GM19240 (cell line): ENCODE results near the gene GSTM5.
"Not testable (repeated sequence)": the region's sequence is repeated elsewhere in the genome, so short reads cannot be mapped to it uniquely, and the experiment has no call there.

Source experiments
- DNase-seq: peaks from one replicate; pipeline ENCODE4 v3.0.0; 2011; ENCODE audit warnings: low spot score; ENCODE audit not compliant: insufficient read length

The GSTM5 gene

DNA sequence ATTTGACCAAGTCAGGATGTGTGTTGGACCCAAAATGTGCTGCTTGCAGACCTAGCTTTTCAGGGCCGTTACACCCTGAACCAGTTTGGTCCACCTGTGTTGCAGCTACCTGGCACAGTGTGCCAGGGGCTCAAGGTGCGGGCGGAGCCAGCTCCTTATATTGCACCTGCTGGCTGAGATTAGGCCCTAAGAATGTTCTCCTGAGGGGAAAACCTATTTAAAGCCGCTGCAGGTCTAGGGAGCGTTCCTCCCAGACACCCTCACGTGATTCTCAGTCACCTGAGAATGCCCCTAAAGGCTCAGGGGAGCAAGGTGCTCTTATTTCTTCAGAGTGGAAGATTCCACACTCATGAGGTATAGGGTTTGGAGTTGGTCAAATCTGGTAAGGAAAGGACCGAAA, 16.8 kb downstream of the GSTM5 start:
- DNase-seq, result no peak

GRCh38 chr1:109730666-109731065, 18.6 kb downstream of the GSTM5 start:
- no peak for DNase-seq

GRCh38 chr1:109732390-109732881, 20.4 kb downstream of the GSTM5 start:
- DNase-seq, result no peak

DNA sequence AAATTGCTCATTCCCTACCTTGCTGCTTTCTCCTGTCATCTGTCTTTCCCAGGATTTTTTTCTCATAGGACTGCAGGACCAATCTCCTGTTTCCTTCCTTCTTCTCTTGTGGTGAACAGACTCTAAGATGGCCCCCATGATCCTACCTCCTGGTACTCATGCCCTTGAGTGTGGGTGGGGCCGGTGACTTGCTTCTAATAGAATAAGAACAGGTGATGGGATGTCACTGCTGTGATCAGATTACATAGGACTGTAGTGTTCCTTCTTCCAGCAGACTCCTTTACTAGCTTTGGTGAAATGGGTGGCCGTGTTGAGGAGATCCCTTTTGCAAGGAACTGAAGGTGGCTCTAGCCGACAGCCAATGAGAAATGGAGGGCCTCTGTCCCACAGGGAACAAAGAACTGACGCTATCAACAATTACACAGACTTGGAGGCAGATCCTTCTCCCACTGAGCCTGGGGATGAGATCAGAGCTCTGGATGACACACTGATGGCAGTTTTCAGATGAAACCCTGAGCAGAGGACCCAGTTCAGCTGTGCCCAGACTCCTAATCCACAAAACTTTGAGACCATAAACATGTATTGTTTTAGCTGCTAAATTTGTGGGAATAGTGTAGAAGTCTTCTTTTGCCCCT, 21.3 kb downstream of the GSTM5 start:
- DNase-seq, result no peak

DNA sequence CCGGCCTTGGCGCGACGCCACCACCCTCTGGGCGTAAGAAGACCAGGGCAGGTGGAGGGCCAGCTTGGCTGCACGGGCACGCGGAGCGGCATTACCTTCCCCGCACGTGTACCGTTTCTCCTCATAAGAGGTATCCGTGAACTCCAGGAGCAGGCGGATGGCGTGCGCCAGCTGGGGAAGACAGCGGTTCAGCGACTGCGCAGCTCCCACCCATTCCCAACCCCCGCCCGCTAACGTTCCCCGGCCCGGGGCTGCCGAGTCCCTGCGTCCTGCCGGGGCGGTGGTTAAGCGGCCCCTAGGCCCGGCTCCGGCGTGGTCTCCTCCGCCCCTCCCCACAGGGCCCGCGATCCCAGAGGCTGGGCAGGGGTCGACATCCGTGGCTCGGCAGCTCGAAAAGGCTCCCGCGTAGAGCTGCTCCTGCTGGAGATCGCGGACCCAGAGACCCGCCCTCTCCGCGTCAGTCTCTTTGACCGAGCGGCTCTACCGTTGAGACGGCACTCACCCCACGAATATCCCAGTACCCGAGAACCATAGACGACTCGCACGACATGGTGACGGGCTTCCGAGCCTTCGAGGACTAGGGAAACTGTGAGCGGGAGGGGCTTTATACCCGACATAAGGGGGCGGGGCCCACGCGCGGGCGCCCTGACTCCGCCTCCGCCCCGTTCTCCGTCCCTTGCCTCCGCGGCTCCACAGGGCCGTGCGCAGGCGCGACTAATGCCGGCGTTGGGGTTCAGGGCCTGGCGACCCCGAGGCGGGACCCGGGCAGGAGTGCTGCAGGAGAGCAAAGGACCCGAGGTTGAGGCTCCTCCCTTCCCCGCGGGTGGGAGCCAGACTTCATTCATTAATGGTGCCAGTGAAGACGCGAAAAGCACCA, 27.9 kb downstream of the GSTM5 start:
- peak; percentile 78 for DNase-seq

DNA sequence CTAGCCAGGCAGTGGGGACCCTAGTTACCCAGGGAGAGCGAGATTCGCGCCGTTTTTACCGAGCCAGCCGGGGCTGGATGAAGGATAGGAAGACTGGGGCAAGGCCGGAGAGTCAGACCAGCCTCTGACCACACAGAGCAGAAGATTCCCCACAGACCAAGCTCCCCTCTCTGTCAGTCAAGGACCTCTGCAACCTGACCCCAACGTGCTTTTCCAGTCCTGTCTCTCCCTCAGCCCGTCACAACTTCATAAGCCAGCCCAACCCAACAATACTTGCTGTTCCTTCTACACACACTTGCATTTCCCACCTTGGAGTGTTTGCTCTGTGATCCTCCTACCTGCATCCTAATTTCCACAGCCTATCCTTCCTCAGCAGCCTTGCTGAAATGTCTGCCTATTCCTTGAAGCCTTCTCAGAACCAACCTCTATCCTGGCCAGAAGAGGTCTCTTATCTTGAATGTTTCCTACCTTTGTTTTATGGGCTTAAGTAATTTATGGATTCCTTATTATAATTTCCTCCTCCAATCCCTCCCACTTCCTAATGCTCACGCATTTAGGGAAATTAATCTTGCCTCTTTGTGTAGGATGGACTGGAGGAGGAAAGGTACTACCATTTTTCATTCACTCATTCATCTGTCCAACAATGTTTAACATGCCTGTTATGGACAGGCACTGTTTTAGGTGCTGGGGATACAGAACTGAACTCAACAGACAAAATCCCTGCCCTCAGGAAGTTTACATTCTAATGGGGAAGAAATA, 28.7 kb downstream of the GSTM5 start, which contains the start of gene GSTM3:
Gene GSTM3 (minus strand): TSS at position 424 of the 759 bp plus-strand sequence. CDS start 751 bp downstream, outside the sequence.
- DNase-seq, result no peak

DNA sequence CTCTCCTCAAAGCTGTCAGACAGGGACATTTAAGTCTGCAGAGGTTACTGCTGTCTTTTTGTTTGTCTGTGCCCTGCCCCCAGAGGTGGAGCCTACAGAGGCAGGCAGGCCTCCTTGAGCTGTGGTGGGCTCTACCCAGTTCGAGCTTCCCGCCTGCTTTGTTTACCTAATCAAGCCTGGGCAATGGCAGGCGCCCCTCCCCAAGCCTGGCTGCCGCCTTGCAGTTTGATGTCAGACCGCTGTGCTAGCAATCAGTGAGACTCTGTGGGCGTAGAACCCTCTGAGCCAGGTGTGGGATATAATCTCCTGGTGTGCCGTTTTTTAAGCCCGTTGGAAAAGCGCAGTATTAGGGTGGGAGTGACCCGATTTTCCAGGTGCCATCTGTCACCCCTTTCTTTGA, 36.3 kb downstream of the GSTM5 start:
- not testable (repeated sequence) for DNase-seq

- no peak for DNase-seq
Observed at GRCh38 chr1:109749221-109749620, 37.2 kb downstream of the GSTM5 start.

GRCh38 chr1:109750241-109750882, 38.3 kb downstream of the GSTM5 start:
- DNase-seq, result no peak

DNA sequence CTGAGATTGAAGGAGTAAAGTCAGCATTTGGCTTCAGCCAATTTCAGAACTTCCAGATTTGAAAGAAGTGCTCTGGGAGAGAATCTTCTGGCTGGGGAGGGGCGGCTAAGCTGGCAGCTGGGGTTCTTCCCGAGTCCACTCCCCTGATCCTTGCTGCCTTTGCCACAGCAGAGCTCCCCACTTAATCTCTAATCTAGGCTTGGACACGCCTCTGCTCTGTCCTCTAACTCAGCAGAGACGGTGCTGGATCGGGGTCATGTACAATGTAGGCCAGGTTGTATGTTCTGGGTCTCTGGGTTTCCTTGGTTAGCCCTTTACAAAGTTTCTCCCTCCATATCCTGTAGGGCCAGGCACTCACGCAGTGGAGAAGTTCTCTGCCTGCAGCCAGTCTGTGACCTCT, 38.9 kb downstream of the GSTM5 start:
- no peak for DNase-seq

DNA sequence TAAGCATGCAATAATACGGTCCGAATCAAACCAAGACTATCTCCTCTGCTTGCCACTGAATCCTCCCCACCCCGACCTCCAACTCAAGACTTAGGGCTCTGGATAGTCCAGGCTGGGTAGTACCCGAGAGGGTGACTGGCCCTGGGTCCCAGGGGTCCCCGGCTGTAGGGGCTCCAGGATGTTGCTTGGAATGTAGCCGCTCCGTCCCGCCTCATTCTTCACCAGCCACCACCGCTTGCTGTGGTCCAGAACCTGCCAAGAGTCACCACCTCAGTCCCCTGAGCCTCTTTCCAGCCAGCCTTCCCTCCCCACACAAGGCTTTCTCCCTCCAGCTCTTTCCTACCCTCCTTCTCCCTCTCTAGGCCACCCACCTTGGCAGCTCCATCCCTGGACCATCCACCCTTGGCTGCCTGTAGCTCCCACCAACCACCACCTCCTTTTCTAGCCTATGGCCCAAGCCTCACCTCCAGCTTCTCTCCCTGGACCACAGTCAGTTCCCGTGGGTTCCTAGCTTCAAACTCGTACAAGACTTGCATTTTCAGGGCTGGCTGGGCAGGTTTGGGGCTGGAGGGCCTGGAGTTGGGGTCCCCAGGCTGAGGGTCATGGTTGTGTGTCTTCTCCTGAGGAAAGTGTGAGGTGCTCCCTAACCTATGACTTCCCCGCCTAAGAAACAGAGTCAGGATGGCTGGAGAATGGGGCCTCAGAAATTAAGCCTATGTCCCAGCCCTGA, 39.6 kb downstream of the GSTM5 start:
- DNase-seq, result no peak

DNA sequence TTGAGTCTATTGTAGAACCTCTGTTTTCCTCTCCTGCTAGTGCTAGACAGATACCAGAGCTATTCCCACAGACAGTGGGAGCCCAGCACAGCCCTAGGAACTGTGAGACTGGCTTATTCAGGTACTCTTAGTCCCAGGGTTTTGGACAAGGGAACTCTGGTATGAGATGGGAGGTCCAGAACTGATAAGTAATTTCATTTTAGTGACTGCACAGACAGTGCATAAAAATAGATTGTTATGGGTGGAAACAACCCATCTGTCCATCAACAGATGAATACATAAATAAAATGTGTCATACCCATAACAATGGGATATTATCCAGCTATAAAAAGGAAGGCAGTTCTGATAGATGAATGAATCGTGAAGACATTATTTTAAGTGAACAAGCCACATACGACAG, 42.7 kb downstream of the GSTM5 start:
- no peak for DNase-seq

DNA sequence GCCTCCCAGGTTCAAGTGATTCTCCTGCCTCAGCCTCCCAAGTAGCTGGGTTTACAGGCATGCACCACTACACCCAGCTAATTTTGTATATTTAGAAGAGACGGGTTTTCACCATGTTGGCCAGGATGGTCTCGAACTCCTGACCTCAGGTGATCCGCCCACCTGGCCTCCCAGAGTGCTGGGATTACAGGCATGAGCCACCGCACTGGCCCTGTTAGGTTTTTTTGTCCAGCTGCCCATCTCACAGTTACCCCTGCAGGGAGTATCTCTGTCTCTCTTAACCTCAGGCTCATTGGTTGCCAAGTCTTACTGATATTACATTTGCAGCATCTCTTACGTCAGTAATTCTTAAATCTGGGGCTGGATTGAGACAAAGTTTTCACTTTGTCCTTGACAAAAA, 44.3 kb downstream of the GSTM5 start:
- DNase-seq, result not testable (repeated sequence)

GRCh38 chr1:109756848-109757521, 44.9 kb downstream of the GSTM5 start:
- DNase-seq, result no peak

- DNase-seq, result no peak
Observed at GRCh38 chr1:109757936-109758786, 46.1 kb downstream of the GSTM5 start.

- DNase-seq, result no peak
Observed at GRCh38 chr1:109759513-109760334, 47.7 kb downstream of the GSTM5 start.

DNA sequence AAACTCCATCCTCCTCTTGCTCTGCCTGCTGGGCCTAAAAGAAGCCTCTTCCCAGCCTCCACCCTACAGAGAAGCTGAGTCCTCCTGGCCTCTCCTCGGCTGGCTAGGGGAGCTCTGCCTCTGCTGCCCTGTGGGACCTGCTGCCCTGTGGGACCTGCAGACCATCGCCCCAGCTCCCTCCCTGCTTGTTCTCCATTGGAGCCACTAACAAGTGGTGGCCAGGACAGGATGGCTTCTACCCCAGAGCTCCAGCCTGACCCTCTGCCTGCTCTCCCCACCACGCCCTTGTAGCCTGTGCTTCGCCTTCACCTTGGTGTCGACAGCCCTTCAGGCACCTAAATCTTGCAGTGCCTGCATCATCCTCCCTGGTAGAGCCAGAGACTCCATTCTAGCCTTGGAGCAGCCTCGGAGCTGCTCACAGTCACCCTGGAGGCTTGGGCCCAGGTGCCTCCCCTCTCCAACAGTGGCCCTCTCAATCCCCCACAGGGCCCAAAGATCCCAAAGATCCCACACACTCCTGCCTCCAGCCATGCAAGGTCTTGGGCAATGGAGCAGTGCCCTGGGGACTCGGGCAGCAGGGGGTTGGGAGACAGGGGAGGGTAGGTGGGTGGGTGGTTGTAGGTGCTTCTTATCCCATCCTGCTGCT, 48.7 kb downstream of the GSTM5 start:
- DNase-seq, result no peak
